ENCODE results near the gene EIF4EBP3.
"Not testable (repeated sequence)": the region's sequence is repeated elsewhere in the genome, so short reads cannot be mapped to it uniquely, and the experiment has no call there.

Gene EIF4EBP3

GRCh38 chr5:140576776-140577201 lies 29.3 kb downstream of the EIF4EBP3 start:
- no peak for DNase-seq (ENCODE audit: low read depth in 3 of 3)

GRCh38 chr5:140579188-140579747 lies 31.8 kb downstream of the EIF4EBP3 start:
- DNase-seq (ENCODE audit: low read depth in 3 of 3), result not testable (repeated sequence)

GRCh38 chr5:140587495-140587894 lies 40.0 kb downstream of the EIF4EBP3 start:
- DNase-seq (ENCODE audit: low read depth in 3 of 3), result no peak

GRCh38 chr5:140588311-140589070 lies 41.0 kb downstream of the EIF4EBP3 start:
- no peak for DNase-seq (ENCODE audit: low read depth in 3 of 3)

GRCh38 chr5:140590861-140591260 lies 43.4 kb downstream of the EIF4EBP3 start:
- no peak for DNase-seq (ENCODE audit: low read depth in 3 of 3)

GRCh38 chr5:140591747-140592372 lies 44.4 kb downstream of the EIF4EBP3 start:
- DNase-seq (ENCODE audit: low read depth in 3 of 3), result no peak

- DNase-seq (ENCODE audit: low read depth in 3 of 3), result not testable (repeated sequence)
These were observed 45.6 kb downstream of the EIF4EBP3 start for GRCh38 chr5:140593070-140593469.

- DNase-seq (ENCODE audit: low read depth in 3 of 3), result no peak
These were observed 46.7 kb downstream of the EIF4EBP3 start for GRCh38 chr5:140594169-140594568.

- no peak for DNase-seq (ENCODE audit: low read depth in 3 of 3)
These were observed 48.3 kb downstream of the EIF4EBP3 start for GRCh38 chr5:140595538-140596300.

GRCh38 chr5:140596321-140596741 lies 48.9 kb downstream of the EIF4EBP3 start:
- DNase-seq (ENCODE audit: low read depth in 3 of 3), result no peak

GRCh38 chr5:140598836-140599235 lies 51.4 kb downstream of the EIF4EBP3 start:
- no peak for DNase-seq (ENCODE audit: low read depth in 3 of 3)
